Stimulated activated CD4-positive, alpha-beta T cell treated with anti-CD3 and anti-CD28 coated beads, Interleukin-1b, Interleukin-23, amount 100 ng/mL, for 48 hours (primary cell): ENCODE measurements around the gene ACVR1.
"Not testable (repeated sequence)": the region's sequence is repeated elsewhere in the genome, so short reads cannot be mapped to it uniquely, and the experiment has no call there.

Experiments
- DNase-seq: peaks from one replicate; pipeline ENCODE4 v3.0.0-alpha.2; 2020

ACVR1 gene

DNA sequence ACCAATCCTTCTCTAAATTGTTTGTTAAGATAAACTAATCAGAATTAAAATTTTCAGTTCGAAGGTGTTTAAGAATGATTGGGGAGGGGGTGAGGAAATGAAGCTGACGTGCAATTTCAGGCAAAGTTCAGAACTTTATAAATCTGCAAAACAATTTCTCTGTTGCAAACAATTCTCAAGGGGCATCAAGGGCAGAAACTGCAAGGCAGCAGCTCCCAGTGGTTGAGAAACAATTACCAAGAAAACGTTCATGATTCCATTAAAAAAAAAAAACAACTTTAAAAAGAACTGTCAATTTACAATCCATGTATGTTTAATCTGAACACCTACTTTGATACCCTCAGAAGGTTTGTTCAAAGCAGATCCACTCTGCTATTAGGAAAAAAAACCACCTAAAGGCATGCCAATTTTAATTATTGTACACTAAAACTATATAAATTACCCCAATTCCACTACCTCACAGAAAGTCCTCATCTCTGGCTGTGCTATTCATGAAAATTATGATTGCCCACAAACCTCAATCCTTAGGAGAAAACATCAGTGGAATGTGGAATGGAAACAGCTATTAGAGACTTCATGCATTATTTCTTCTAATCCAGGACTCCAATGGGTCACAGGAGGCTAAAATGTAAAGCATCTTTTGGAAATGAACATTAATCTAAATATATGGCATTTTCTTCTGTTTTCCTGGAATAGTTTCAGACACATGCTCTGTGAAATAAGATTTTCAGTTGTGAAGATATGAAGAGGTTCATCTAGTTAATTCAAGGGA is 127.6 kb downstream of the ACVR1 start:
- no peak for DNase-seq

DNA sequence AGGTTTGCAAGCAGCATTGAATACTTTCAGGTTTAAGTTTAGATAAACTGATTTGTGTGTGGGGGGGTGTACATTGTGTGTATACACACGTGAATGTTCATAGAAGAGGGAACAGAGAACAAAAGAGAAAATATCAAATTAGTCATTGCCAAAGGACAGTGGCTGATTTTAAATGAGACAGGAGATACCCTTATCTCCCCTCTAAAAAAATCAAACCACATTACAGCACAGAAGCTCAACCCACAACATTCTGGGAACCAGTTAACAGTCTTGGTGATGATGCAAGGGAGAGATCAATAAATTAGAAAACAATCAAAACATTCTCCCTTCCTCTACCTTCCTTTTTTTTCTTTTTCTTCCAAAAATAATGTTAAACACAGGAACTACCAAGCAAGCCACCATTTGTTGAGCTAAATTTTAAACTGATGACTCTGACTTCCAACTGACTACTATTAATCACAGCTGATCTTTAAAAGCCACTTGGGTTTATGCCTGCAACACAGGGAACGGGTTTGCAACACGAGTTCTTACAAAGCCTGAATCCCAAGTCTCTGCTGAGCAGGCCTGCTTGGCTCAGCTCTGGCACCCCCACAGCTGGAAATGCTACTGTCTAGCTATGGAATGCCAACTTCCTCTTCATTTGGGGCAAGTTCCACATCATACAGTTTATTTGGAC is 128.3 kb downstream of the ACVR1 start:
- DNase-seq = no peak

DNA sequence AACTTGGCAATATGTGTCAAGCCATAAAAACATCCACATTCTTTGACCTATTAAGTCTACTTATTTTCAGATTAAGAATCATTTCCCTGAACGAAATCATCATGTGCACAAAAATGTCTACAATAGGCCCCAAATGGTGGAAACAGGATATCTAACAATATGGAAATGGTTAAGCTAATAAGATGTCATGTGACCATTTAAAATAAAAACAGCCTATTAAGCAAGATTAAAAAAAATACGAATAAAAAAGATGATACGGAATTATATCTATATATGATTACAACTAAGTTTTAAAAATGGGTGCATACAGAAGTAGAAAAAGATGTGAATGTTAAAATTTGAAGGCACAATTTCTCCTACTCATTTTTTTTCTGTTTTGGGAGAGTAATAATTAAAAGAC is 128.8 kb downstream of the ACVR1 start:
- no peak for DNase-seq

- DNase-seq = no peak
Observed at GRCh38 chr2:157746234-157746950, 129.7 kb downstream of the ACVR1 start.

DNA sequence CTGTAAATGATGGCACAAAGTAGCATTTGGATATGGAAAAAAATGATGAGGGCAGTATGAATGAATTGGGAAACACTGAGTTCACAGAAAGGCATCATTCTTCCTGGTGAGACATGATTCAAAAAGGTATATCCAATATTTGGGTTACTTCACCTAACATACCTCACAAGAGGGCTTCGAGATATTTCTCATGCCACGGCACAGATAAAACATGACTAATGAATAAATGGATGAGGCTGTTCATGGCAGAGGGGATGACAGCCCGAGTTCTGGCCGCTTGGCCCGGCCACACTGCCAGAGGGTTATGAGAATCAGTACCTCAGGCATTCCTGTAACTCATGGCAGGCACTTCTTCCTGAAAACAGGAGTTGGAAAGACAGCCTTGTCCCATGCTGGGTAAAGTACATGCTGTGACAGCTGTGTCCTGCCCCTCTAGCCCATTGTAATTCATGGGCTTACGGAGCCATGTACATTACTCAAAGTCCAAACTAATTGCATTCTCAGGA is 131.5 kb downstream of the ACVR1 start:
- no peak for DNase-seq

GRCh38 chr2:157743051-157743450 is 133.1 kb downstream of the ACVR1 start:
- peak; percentile 33 for DNase-seq

- DNase-seq = no peak
Observed at GRCh38 chr2:157741819-157742484, 134.2 kb downstream of the ACVR1 start.

GRCh38 chr2:157737656-157738055 is 138.5 kb downstream of the ACVR1 start:
- DNase-seq = no peak

GRCh38 chr2:157735532-157735931 is 140.6 kb downstream of the ACVR1 start:
- DNase-seq = no peak

- DNase-seq = no peak
Observed at GRCh38 chr2:157733263-157733662, 142.9 kb downstream of the ACVR1 start.

DNA sequence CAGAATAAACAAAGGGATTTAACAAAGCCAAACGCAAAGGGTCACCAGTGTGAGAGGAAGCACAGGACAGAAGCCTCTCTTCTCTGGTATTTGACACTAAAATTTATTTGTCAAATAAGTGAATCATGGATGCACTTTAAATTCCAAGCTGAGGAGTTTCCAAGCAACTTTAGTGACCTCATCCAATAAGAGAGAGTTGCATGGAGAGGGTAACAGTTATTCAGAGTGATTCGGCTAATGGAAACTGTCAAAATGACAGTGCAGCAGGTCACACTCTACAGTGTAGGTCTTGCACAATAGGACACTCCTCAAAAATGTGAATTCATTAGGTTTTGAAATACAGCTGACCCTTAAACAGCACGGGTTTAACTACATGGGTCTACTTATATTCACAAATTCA is 143.5 kb downstream of the ACVR1 start:
- no peak for DNase-seq

DNA sequence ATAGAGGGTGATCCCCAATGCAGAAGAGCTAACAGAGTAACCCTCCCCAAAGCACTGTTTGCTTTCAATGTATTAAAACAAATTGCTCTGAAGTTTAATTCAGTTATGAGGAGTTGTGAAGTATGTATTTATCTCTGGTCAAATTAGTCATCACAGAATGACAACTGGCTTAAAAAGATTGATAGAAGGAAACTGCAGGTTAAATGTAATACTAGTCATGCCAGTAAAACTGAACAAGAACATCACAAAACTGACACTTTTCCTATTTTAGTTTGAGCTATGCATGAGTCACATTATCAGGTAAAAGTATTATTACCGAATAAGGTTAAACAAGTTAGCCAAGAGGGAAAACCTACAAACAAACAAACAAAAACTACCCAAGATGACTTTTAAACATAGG is 148.4 kb downstream of the ACVR1 start:
- DNase-seq = no peak

- no peak for DNase-seq
Observed at GRCh38 chr2:157726946-157727345, 149.2 kb downstream of the ACVR1 start.

GRCh38 chr2:157725846-157726245 is 150.3 kb downstream of the ACVR1 start:
- DNase-seq = no peak

DNA sequence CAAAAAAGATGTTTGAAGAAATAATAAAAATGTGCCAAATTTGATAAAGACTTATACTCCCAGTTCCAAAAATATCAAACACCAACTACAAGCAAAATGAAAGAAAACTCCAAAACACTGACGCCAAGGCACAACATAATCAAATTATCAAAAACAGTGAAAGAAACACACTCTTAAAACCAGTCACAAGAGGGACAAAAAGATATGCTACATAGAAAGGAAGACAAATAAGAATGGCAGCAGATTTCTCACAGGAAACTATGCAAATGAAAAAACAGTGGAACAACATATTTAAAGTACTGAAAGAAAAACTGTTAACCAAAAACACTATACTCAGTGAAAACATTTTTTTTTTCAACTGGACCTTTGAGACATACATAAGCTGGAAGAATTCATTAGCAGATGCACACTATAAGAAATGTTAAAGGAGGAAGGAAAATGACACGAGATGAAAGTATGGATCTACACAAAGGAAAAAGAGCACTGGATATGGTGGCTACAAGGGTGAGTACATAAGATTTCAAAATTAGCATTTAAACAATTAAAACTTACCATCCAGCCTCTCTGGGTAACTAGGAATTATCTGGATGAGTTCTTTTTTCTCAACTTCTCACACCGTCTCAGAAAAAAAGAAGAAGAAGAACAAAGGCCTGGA is 153.4 kb downstream of the ACVR1 start:
- no peak for DNase-seq

DNA sequence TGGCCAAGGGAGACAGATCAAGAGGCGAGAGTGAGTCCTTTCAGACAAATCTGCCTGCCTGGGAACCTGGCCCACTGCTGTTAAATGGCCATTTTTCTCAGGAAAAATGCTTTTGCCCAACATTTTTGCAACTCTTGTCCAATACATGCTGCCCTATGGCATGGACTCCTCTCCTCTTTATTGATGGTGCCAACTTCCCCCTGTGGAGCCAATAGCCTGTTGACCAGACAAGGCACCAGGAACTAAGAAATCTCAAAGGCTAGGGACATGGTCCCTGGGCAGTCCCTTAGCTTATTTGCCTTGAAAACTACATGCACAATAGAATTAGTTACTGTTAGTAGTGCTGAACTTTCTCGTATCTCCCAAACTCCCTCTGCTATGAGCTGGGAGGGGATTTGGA is 155.6 kb downstream of the ACVR1 start:
- no peak for DNase-seq

GRCh38 chr2:157704653-157705052 is 171.5 kb downstream of the ACVR1 start:
- DNase-seq = not testable (repeated sequence)

DNA sequence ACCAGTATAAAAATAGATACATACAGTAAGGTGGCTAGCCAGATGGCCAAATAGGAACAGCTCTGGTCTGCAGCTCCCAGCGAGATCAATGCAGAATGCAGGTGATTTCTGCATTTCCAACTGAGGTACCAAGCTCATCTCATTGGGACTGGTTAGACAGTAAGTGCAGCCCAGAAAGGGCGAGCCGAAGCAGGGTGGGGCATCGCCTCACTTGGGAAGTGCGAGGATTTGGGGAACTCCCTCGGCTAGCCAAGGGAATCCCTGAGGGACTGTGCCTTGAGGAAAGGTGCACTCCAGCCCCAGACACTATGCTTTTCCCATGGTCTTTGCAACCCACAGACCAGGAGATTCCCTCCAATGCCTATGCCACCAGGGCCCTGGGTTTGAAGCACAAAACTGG is 172.0 kb downstream of the ACVR1 start:
- DNase-seq = not testable (repeated sequence)

- DNase-seq = no peak
Observed at GRCh38 chr2:157699806-157700205, 176.3 kb downstream of the ACVR1 start.

GRCh38 chr2:157699009-157699408 is 177.1 kb downstream of the ACVR1 start:
- no peak for DNase-seq

DNA sequence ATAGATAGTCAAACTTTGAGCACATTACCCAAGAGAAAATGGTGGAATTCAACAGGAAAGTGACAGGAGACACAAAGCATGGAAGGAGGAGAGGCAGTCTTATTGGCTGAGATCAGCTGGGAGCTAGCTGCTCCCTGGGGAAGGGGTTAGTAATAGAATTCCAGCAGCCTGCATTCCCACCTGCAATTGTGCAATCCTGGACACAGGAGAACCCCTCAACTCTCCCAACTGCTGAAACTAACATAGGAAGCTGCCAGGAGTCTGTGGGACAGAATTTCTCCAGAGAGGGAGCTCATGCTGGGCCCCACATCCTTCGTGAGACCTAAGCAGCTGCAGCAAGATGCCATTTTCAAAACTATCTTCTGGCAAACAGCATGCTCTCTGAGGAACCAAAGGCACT is 177.7 kb downstream of the ACVR1 start:
- no peak for DNase-seq

GRCh38 chr2:157696036-157696435 is 180.1 kb downstream of the ACVR1 start:
- no peak for DNase-seq

DNA sequence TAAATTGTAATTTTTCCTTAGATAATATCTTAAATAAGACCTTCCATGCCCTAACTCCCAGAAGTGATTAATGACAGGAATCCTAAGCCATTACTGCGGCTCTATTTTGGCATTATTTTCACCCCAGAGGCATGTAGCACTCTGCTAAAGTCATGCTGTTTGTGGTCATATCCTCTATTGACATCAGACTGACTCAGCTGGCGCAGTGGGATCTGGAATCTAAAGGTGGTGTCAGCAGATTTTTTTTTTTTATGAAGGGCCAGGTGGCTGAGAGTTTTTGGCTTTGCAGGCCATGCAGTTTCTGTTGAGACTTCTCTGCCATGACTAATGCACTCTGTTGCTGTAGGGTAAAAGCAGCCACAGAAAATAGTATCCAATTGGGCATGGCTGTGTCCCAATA is 183.4 kb downstream of the ACVR1 start:
- DNase-seq = no peak
